ENCODE results near the gene ERO1B.

- no peak for TF ChIP-seq CTCF (conservative IDR thresholded peaks at IDR 0.05; ENCODE audit: low read length)
- no peak for TF ChIP-seq EZH2phosphoT487 (IDR thresholded peaks at IDR 0.05; ENCODE audit: borderline replicate concordance, low read depth, low read length)
These were observed 53.3 kb downstream of the ERO1B start for GRCh38 chr1:236228411-236228810.

All from OCI-LY7 (cell line).